ENCODE data around the gene CCSAP. TPM values are rescaled to one million over a fixed set of nuclear protein-coding genes. Genes with fewer than 3 reads are reported as not detected.
"Not testable (repeated sequence)": the region's sequence is repeated elsewhere in the genome, so short reads cannot be mapped to it uniquely, and the experiment has no call there.

The CCSAP gene
- total RNA-seq, 4 donors from 2014 or later, result 7.2 to 18.1 (median 11.5) TPM

GRCh38 chr1:229296541-229296941, 46.3 kb downstream of the CCSAP start:
- H3K4me3 ChIP-seq, result no peak overlapping the region
- H3K27ac ChIP-seq, result no peak overlapping the region
- DNase-seq (ENCODE audit: low spot score in 2 of 2), result no peak
- 58 to 77% methylated on average over 3 of the region's 3 CpGs for WGBS, 2 donors
- H3K9me3 ChIP-seq, result no peaks in the 10 kb centered on the region
- no peaks in the 10 kb centered on the region for H3K27me3 ChIP-seq
- TF ChIP-seq EP300 (IDR thresholded peaks at IDR 0.05) (no peak), POLR2A (IDR thresholded peaks at IDR 0.05) (no peak), CTCF (IDR thresholded peaks at IDR 0.05) (no peak)
- peaks cover 0 to 62% (median 0%) of the 10 kb centered on the region in 3 donors for H3K36me3 ChIP-seq
- no peaks in the 10 kb centered on the region for H3K4me1 ChIP-seq

GRCh38 chr1:229295745-229296144, 47.1 kb downstream of the CCSAP start:
- H3K4me3 ChIP-seq, result no peak overlapping the region
- no peaks in the 10 kb centered on the region for H3K27me3 ChIP-seq
- no peak for DNase-seq (ENCODE audit: low spot score in 2 of 2)
- H3K9me3 ChIP-seq, result no peaks in the 10 kb centered on the region
- TF ChIP-seq POLR2A (IDR thresholded peaks at IDR 0.05) (no peak), CTCF (IDR thresholded peaks at IDR 0.05) (no peak), EP300 (IDR thresholded peaks at IDR 0.05) (no peak)
- H3K36me3 ChIP-seq, result peaks cover 0 to 65% (median 0%) of the 10 kb centered on the region in 3 donors
- no peaks in the 10 kb centered on the region for H3K4me1 ChIP-seq
- no peak overlapping the region for H3K27ac ChIP-seq
- 87 to 89% methylated on average over 11 of the region's 11 CpGs for WGBS, 2 donors

GRCh38 chr1:229293528-229294204, 49.2 kb downstream of the CCSAP start:
- TF ChIP-seq EP300 (IDR thresholded peaks at IDR 0.05) (no peak), CTCF (IDR thresholded peaks at IDR 0.05) (no peak), POLR2A (IDR thresholded peaks at IDR 0.05) (no peak)
- Histone ChIP-seq H3K27ac (no peak overlapping the region), H3K4me1 (no peaks in the 10 kb centered on the region), H3K4me3 (no peak overlapping the region), H3K36me3 (peaks cover 0 to 62% (median 0%) of the 10 kb centered on the region in 3 donors), H3K27me3 (no peaks in the 10 kb centered on the region), H3K9me3 (no peaks in the 10 kb centered on the region)
- DNase-seq (ENCODE audit: low spot score in 2 of 2), result no peak
- 87 to 93% methylated on average over 10 of the region's 10 CpGs for WGBS, 2 donors

GRCh38 chr1:229291686-229292085, 51.2 kb downstream of the CCSAP start:
- not testable (repeated sequence) for DNase-seq (ENCODE audit: low spot score in 2 of 2); H3K4me3 ChIP-seq; H3K27ac ChIP-seq; H3K9me3 ChIP-seq; H3K27me3 ChIP-seq
- WGBS, 2 donors, result 95 to 97% methylated on average over 4 of the region's 4 CpGs
- H3K36me3 ChIP-seq, result peaks cover 0 to 53% (median 0%) of the 10 kb centered on the region in 3 donors
- peaks cover 0 to 12% (median 0%) of the 10 kb centered on the region in 4 donors for H3K4me1 ChIP-seq

- Histone ChIP-seq H3K27ac (no peak overlapping the region), H3K4me1 (peaks cover 0 to 29% (median 0%) of the 10 kb centered on the region in 4 donors), H3K9me3 (no peaks in the 10 kb centered on the region), H3K4me3 (no peak overlapping the region), H3K27me3 (no peaks in the 10 kb centered on the region), H3K36me3 (peaks cover 0 to 37% (median 0%) of the 10 kb centered on the region in 3 donors)
- TF ChIP-seq EP300 (IDR thresholded peaks at IDR 0.05), result no peak
- no peak for TF ChIP-seq POLR2A (IDR thresholded peaks at IDR 0.05)
- no peak for TF ChIP-seq CTCF (IDR thresholded peaks at IDR 0.05)
- DNase-seq (ENCODE audit: low spot score in 2 of 2), result no peak
- WGBS, 2 donors, result 96 to 98% methylated on average over 1 of the region's 1 CpG
Observed at GRCh38 chr1:229288516-229288915, 54.3 kb downstream of the CCSAP start.

Measured in tibial nerve (tissue), 4 donors.